NCI-H345 treated with DMSO at 0.1 percent for 48 hours (cell line): ENCODE measurements around the gene KIF5C.

Experiments used
- DNase-seq: peaks from one replicate; lab custom pipeline; 2025; ENCODE audit not compliant: unreplicated experiment; lab: John Stamatoyannopoulos, UW

KIF5C gene

DNA sequence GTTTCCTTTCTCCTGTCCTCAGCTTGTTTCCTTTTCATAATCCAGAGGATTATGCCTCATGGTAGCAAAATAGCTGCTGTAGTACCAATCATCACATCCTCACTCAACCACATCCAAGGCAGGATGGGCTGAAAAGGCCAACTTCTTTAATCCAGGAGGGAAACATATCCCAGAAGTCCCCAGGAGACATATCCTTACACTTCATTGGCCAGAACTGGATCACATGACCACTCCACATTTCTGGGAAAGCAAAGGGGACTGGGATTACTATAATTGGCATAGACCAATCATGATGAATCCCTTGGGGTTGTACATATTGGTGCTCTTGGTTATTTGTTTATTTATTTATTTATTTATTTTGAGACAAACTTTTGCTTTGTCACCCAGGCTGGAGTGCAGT lies 109.4 kb downstream of the KIF5C start:
- no peak for DNase-seq

DNA sequence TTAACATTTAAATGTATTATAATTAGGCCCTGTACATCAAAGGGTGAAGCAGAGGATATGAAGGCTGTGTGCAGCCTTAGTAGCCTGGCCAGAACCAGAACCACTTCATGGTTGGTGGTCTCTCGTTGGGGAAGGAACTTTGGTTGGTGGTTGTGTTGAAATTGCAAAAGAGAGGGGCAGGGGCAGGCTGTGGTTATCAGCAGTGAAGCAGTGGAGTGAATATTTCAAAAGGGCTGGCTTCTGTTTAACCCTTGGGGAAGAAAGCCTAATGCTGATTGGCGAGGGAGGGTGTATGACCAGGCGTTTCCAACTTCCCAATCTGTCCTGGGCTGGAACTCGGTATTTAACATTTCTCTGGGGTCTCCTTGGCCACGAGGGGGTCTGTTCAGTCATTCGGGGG lies 112.3 kb downstream of the KIF5C start:
- DNase-seq = no peak

DNA sequence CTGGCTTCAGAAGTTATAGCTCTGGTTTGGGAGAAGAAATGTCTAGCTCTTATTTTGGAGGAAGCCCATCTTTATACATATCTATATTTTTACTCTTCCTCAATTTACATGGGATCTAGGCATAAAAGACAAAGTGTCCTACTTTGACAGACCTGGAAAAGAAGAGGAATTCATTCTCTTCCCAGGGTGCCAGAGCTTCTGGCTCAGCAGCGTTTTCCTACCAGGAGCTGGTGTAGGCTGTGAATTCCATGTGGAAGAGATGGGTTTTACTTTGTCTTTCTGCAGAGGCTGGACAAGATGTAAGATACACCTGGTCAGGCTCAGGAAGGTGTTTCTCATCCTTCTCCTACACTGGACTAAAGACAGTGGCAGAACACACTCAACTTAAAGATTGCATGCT lies 113.3 kb downstream of the KIF5C start:
- DNase-seq = no peak

DNA sequence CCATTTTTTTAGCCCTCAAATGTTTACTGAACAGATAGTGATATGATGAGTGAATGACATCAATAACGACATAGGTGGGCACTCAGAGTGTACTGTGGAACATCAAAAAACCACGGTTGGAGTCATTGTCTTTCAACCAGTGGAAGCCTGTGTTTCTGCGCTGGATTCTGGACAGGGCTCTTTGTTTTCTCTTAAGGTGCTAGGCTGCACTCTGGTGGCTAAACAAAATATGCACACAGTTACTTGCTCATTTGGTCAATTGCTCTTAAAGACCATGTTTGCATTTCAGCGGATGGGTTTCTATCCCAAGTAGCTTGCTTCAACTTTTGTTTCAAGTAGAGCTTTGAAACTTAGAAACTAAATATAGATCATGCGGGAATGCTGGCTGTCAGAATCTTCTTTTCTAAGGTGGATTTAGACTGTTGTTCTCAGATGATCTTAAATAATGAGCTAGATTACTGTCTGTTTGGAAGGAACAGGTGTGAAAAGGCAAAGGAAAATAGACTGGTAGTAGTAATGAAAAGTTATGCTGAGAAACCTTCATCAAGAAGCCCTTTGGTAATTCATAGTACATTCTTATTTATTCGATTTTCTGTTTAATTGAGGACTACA lies 115.0 kb downstream of the KIF5C start:
- DNase-seq = peak; percentile 51

DNA sequence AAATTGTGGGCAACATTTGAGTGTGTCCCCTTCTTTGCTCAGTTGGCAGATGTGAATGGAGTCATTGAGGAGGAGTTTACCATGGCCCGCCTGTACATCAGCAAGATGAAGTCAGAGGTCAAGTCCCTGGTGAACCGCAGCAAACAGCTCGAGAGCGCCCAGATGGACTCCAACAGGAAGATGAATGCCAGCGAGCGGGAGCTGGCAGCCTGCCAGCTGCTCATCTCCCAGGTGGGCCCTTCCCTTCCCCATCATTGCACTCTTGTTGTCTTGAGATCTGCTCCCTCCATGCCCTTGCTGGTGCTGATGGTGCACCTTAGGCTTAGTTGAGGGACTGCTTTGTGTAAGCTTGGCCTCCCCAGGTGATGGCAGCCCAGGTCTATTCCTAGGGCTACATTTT lies 115.9 kb downstream of the KIF5C start:
- peak; percentile 6 for DNase-seq

DNA sequence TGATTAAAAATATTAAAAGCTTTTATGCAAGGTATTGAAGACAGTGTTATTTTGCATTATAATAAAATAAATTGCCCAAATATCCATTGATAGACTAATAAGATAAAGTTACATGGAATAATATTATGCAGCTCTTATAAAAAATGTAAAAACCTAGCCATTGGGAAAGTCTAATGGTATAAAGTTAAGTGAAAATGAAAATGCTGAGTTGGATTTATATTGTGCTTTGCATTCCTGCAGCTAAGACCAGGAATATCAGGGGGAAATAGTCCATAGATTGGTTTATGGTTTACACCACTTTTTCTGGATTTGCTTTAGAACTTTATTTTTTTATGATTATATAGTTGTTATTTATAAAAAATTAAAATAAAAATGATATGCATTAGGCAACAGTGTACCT lies 117.4 kb downstream of the KIF5C start:
- no peak for DNase-seq

DNA sequence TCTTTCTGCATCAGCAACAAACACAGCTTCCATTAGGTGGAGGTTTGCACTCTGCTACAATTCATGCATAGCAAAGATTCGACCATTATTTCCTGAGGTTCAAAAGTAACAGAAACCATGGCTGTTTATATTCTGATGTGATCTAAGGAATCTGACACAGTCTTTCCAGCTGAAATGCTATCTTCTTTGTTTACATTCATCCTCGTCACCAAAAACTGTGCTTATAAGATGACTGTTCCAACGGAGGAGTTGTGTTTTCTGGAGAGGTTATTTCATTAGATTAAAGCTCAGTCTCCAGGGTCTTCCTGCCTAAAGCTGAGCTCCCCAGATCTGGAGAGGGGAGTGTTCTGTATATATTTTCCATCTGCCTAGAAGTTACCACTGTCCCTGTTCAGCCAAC lies 118.3 kb downstream of the KIF5C start:
- DNase-seq = no peak

DNA sequence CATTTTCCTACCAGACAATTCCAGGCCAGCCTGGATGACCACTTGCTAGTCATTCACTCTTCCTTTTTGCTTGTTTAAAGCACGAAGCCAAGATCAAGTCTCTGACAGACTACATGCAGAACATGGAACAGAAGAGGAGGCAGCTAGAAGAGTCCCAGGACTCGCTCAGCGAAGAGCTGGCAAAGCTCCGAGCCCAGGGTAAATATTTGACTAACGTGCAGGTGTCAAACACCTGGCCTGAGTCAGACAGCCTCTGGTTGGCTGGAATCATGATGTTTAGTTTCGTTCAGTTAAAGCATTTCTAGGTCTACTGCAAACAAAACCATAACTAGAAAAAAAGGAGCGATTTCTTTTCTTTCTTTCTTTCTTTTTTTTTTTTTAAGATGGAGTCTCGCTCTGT lies 119.3 kb downstream of the KIF5C start:
- peak; percentile 66 for DNase-seq

DNA sequence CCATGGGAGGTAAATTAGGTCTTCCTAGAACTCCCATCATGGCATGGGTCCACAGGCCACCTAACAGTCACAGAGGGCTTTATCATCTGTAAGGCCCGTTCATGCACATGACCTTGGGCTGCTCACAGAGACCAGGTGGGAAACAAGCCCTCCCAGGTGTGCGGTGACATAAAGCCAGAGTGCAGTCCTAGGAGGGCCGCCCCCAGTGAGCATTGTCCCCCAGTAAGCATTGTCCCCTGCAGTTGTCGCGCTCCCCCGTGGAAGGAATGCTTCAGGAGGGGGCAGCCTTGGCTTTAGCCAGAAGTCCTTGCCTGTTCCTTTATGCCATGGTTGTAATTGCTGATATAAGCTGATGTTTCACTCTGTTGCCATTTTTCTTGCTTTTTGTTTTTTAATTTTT lies 121.8 kb downstream of the KIF5C start:
- DNase-seq = no peak

DNA sequence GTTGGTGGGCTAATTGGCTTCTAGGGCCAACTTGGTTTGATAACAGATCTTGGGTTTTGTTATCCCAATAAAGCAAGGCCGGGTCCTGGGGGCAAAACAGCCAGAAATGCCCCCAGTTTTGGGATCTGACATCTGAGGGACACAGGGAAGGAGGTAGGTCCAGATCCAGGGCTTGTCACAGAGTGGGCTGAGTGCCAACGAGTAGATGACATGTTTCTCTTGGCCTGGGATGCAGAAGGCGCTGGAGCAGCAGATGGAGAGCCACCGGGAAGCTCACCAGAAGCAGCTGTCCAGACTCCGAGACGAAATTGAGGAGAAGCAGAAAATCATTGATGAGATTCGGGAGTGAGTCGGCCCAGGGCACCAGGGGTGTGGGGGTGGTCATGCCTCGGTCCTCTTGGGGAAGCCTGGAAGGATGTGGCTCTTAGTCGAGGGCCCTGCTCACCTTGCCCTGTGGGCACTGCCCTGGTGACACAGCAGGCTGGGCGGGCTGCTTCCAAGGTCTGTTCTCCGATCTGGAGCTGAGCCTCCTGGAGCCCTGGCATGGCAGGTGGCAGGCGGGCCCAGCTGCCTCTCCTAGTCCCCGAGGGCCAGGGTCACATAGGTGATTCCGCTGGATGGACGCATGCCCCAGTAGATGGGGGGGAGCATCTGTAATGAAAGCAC lies 123.3 kb downstream of the KIF5C start:
- no peak for DNase-seq

DNA sequence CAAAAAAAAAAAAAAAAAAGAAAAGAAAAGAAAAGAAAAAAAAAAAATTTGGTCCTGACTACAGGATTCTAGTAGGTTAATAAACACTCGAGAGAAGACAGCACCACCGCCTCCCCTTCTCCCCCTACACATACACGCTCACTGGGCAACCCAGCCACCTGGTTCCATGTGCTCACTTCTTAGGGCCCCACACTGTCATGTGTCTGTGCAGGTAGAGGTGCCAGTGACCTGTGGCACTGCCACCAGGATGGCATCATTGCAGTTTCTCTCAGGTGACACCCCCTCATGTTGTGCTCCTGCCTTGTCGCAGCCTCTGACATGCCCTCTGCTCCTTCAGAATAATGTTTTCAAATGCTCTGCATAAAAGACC lies 123.8 kb downstream of the KIF5C start:
- DNase-seq = no peak

DNA sequence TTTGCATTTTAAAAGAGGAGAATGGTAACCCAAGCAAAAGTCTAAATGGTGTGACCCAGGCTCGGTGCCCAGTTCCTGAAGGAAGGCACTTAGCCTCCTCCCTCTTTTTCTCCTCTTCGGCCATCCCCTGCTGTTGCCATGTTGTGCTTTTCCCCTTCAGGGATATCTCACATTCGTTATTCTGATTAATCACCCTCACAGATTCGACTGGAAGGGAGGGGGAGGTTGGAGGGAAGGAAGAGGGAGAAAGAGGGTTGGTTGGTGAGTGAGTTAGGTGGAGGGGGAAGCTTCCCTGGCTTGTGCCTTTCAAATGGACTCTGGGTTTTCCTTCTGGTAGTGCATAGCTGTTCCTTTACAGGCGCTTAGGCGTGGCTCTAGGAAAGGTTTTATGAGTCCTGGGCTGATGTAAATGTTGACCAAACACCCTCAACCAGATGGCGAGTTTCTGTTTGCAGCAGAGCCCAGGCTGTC lies 124.5 kb downstream of the KIF5C start:
- DNase-seq = no peak

DNA sequence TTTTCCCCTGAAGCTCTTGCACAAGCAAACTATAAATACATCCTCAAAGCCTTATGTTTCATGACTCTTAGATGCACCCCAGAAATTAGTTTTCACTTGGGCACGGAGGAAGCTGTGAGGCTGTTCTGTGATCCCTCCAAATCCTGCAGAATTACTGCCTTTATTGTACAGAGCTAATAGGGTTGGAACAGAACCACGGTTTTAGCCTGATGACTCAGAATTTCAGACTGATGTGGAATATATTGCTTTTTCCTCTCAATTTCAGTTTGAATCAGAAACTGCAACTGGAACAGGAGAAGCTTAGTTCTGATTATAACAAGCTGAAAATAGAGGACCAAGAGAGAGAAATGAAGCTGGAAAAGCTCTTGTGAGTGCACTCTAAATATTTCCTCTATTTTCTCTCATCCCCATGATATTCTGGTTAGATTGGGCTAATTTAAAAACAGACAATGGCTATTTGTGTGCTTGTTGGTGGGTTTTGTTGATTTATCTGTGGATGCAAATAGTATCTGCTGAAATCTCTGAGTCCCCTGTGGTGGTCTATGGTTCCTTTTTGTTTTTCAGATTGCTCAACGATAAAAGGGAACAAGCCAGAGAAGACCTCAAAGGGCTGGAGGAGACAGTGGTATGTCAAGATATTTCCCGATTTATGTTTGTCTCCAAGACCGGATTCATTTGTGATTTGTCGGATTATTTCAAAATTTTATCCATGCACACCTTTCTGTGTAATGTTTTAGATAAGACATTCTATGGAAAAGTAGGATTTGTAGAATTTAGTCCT lies 125.3 kb downstream of the KIF5C start:
- no peak for DNase-seq

DNA sequence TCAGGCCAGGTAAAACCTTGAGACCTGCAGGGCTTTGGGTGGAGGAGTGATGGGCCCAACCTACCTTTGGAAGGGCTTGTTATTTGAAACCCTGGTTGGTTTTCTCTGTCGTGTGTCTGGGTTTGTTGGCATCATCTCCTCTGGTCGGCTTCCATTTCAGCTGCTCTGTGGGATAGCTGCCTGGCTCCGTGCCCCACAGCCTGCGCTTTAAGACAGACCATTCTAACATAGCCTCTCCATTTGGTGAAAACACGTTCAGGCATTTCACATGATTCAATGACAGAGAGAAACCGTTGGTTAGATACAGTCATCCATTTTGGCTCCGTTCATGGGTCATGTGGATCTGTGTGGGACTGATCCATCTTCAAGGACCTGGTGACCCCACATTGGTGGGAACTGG lies 126.5 kb downstream of the KIF5C start:
- no peak for DNase-seq

DNA sequence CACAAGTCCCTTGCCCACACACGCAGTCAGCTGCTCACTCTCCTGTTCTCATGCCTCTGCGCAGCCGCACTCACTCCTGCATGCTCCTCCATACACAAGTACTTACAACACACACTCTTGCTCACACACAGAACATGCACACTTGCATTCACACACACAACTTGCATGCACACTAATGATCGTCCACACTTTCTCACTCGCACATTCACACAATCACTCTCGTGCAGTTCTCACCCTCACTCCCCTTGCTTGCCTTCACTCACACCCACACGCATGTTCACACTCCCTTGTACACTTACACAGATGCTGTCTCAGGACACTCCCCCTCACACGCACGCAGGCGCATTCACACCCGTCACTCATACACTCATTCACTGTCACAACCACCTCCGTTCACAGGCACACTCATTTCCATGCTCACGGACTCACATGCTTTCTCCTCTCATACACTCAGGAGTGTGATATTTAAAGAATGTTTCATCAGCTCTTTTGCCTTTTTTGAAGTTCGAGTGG lies 127.4 kb downstream of the KIF5C start:
- no peak for DNase-seq

DNA sequence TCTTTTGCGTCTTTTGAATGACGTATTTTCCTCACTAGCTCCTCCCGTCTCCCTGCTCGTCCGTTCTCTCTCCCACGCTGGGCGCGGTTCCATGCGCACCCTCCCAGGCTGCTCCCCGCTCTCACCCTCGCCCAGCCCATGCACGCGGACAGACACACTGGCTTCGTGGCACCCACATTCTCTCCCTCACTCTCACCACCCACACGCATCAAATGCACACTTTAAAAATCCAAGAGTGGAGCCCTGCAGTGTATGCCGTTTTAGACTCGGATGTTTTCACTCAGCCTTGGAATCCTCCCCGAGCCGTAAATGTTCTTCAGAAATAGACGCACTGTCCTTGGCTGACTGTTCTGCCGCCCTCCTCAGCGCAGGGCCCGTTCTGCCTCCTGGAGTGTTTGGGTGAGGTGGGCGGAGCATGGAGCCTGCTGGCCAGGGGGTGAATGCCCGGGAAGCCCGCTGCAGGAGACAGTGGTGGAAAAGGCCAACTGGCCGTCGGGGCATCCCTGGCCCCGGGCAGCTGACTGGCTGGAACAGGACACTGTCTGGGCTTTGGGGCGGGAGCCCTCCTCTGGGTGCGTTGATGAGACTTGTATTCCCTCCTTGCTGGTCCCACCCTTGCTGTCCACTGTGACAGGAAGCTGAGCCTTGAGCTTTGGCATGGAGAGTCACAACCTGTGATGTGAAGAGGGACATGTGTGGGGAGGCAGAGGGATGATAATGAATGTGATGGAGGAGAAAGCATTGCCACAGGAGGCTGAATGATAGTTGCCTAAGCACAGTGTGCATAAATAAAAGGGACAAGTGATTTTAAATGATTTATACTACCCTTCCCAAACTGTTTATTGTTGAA lies 128.1 kb downstream of the KIF5C start:
- no peak for DNase-seq

DNA sequence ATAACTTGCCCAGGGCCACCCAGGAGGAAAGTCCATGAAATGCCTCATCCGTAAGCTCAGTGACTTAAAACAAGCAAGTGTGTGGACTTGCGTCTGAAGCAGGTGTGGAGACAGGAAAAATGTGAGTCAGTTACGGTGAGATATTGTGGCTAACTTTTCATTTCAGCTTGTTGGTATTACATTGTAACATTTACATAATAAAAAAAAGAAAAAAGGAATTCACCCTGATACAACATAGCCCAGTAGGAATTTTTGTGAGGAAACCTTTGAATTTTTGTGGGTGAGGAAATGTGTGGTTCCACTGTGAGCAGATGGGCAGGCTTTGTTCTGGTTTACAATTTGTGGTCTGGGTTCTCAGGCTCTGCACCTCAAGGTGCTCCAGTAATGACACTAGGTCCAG lies 129.8 kb downstream of the KIF5C start:
- DNase-seq = no peak

DNA sequence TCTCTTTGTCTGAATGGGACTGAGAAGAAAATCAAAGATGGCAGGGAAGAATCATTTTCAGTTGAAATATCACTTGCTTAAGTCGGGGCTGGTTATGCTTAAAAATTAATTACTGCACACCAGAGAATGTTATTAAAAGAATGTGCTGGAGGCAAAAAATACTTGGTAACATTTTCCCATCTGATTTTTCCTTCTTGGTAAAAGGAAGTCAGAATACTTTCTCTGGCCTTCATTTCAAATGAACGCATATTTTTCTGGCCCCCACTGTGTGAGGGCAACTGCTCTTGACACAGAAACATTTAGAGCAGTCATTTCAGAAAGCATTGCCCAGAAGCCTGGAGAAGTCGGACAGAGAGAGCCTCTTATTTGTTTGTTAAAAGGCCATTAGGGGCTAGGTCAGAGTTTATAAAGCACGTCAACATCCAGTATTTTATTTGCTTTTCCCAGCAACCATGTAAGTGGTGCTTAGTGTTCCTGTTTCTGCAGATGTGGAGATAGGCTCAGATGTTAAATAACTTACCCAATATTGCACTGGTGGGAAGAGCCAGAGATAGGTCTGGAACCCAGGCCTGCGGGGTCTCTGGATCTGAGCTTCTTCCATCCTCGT lies 130.5 kb downstream of the KIF5C start:
- no peak for DNase-seq

DNA sequence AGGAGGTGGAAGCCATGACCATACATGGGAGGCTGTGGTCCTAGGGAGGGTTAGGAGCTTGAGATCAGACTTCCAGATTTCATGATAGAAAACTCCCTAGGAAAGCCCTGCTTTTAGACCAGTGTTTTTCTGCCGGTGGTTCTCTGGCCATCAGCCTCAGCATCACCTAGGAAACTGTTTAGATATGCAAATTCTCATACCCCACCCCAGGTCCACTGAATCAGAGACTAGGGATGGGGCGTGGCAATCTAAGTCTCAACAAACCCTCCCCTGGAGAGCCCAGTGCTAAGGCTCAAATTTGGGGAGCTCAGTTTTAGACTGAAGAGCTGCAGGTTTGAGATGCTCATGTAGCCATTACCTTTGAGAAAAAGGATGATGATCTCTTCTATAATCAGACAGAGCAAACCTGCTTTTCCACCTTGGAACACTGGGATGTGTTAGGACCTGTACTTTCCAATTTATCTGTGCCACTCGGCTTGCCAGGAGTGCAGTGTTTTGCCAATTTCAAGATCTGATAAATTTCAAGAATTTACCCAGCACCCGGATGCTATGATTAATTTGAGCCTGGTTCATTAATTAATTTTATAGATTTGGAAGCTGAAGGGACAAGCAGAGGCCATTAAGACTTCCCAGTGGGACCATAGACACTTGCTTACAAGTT lies 132.0 kb downstream of the KIF5C start:
- no peak for DNase-seq

DNA sequence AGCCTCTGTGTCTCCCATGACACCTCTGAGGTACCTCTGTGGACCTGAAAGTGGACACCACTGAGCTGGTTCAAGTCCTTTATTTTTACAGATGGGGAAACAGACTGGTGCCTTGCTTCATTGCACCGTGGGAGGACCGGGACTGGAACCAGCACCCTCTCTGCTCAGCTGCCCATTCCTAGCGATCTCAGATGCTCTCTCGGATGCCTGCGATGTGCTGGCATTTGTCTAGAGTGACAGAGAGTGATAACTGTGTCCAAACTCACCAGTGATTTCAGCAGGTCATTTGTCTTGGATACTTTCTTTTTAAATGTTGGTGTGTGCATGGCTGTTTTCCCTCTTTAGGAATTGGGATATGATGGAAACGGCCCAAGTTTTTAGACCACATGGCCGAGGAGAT lies 133.4 kb downstream of the KIF5C start:
- DNase-seq = no peak
